H1 (cell line): ENCODE measurements around the gene KIAA0513. TPM values are rescaled to one million over a fixed set of nuclear protein-coding genes. Genes with fewer than 3 reads are reported as not detected.

ENCODE experiments used
- RNF2 ChIP-seq: fragments of 200-900, 300-1000 bp; sonication (generic); IDR thresholded peaks from 2 replicates; pipeline ENCODE4 v1.7.1; 2016; ENCODE audit warnings: borderline replicate concordance, low read depth, mild to moderate bottlenecking, antibody characterized with exemption, low read length; ENCODE audit not compliant: poor library complexity, severe bottlenecking; ENCODE audit errors: missing control alignments
- SP4 ChIP-seq: IDR thresholded peaks from 2 replicates; pipeline ENCODE4 v1.6.1; 2012; ENCODE audit warnings: low read length, inconsistent platforms
- YY1 ChIP-seq: IDR thresholded peaks from 2 replicates; pipeline ENCODE4 v1.6.1; 2011; ENCODE audit warnings: low read depth, mild to moderate bottlenecking, low read length
- polyA plus RNA-seq, 7 experiments: library from polyadenylated mRNA; depleted of rRNA in 3 of 7; stranded (reverse) in 5 of 7; unstranded in 2 of 7; fragments of >200 nt in 5 of 7; fragments of 200-250 nt in 2 of 7; gene quantifications; 1 replicate in 5 of 7; 2 replicates in 1 of 7; 4 replicates in 1 of 7; pipeline versions ENCODE4 v1.2.1 to v1.2.3, GENCODE V29; 2011 to 2013; ENCODE audit warnings: missing spikeins in 2 of 7, mixed read lengths in 2 of 7
- total RNA-seq: library from RNA; stranded (reverse); fragmentation: NEBNext Ultra II Directional; extraction: Animal tissue kit (Norgen Biotek cat#: 25700); gene quantifications from 2 replicates; pipeline ENCODE4 v1.2.1, GENCODE V29; 2021

KIAA0513 gene
- total and polyA plus RNA-seq, 2 of the 8 experiments (the other 6 are each of a cell fraction or from before 2014, with no cell fraction given): 2.1 to 6.1 TPM

DNA sequence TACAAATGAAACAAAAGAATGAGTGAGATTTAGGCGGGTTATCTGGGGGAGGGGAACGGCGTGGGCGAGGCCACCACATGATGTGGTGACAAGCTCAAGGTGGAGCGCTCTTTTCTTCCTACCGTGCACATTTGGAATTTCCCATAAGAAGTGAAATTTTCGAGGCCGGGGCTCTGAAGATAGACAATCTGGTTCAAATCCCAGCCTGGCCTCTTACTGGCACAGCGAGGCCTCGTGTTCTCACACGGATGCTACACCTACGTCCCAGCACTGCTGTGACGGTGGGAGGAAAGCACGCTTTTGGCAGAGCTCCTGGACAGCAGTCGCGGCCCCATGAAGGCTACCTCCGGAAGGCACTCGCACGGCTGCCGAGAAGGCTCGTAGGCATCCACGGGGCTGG, 41.5 kb upstream of the KIAA0513 start (continued):
- TF ChIP-seq YY1: no peak
- no peak for TF ChIP-seq SP4
- TF ChIP-seq RNF2: no peak
- TF ChIP-seq, all 59 proteins: peak for 0
